Measurements from ENCODE around the gene NQO2. TPM values are rescaled to one million over a fixed set of nuclear protein-coding genes. Genes with fewer than 3 reads are reported as not detected.
A peak's percentile ranks its signal among the peaks of the same experiment; 100 is the strongest.

Gene NQO2
- total RNA-seq, 1 donor from 2014 or later: 51.1 TPM

DNA sequence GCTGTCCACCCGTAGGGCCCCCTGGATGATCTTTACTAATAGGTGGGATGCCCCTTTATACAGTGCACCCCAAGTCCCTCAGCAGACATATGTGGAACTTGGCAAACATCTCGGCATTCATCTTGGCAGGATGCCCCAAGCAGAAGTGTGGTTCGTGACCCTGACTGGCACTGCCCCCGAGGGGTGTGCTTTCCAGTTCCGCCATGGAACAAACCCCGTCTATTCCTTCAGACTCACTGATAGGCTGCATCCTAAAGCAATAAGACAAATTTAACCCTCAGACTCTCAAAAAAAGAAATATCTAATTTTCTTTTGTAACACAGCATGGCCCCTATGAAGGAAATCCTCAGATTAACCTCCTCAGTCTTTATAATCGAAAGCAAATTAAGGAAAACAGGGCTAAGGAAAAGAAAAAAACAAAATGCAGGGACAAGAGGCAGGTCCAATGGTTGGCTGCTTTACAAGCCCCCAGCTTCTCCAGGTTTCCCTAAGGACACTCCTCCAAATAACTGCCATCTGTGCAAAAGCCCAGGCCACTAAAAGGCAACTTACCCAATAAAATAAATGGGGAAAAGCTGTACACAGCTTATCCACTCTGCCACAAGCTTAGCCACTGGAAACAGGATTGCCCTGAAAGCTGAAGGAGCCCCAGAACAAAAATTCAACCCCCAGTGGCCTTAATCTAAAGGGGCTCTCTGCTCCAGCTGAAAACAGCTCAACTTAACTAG, 38.1 kb downstream of the NQO2 start:
- Histone ChIP-seq H3K9me3 (replicated peaks) (peaks cover 6% of the 10 kb centered on the region), H3K27ac (replicated peaks) (no peak overlapping the region), H3K27me3 (ENCODE audit: low read depth) (no peaks in the 10 kb centered on the region), H3K4me1 (peaks cover 12% of the 10 kb centered on the region), H3K36me3 (no peaks in the 10 kb centered on the region), H3K4me3 (no peak overlapping the region)
- TF ChIP-seq CTCF (IDR thresholded peaks at IDR 0.05; ENCODE audit: borderline replicate concordance): no peak
- no peak for DNase-seq
- intact Hi-C loops (cut with micrococcal nuclease): no loop called here

GRCh38 chr6:3039384-3039783, 39.7 kb downstream of the NQO2 start:
- DNase-seq: no peak
- intact Hi-C loops (cut with micrococcal nuclease): no loop called here
- H3K27ac ChIP-seq (replicated peaks): no peak overlapping the region
- no peaks in the 10 kb centered on the region for H3K27me3 ChIP-seq (ENCODE audit: low read depth)
- H3K4me1 ChIP-seq: peaks cover 12% of the 10 kb centered on the region
- H3K4me3 ChIP-seq: no peak overlapping the region
- TF ChIP-seq CTCF (IDR thresholded peaks at IDR 0.05; ENCODE audit: borderline replicate concordance): no peak
- peaks cover 6% of the 10 kb centered on the region for H3K9me3 ChIP-seq (replicated peaks)
- no peaks in the 10 kb centered on the region for H3K36me3 ChIP-seq

DNA sequence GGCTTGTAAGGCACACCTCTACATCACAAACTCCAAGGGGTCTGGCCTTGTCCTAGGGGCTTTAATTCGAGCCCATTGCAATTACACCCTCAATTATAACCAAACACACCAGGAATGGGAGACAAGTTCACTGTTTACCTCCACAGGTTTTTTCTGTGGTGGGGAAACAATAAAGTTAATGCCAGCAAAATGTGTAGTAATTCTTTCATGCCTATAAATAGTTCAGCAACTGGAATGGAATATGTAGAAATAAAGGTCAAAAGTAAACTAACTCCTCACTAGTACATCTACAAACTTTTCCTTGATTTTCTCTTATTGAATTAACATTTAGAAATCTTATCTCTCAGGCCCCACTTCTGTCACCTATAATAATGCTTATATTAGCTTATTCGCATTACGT, 41.5 kb downstream of the NQO2 start:
- intact Hi-C loops (cut with micrococcal nuclease): no loop called here
- no peaks in the 10 kb centered on the region for H3K27me3 ChIP-seq (ENCODE audit: low read depth)
- H3K9me3 ChIP-seq (replicated peaks): no peaks in the 10 kb centered on the region
- no peak for DNase-seq
- TF ChIP-seq CTCF (IDR thresholded peaks at IDR 0.05; ENCODE audit: borderline replicate concordance): no peak
- peak overlapping the region; percentile 53 for H3K27ac ChIP-seq (replicated peaks)
- peaks cover 12% of the 10 kb centered on the region for H3K4me1 ChIP-seq
- H3K36me3 ChIP-seq: no peaks in the 10 kb centered on the region
- H3K4me3 ChIP-seq: no peak overlapping the region

DNA sequence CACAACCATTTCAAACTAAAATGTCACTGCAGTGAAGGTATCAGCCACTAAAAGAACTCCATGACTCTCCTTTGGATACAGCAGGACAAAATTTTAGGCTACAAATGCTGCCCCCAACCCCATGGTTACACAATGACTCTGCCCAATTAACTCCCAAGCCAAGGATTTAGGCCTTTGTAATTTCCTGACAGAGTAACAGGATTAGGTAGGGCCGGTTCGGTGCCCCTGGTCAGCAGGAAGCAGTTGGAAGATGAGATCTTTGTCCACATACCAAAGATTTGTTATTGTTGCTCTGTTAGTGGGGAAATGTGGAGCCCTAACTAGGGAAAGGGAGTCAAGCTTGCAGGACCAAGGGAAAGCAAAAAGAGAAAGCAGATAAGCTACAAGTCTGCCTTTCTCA, 41.9 kb downstream of the NQO2 start:
- Histone ChIP-seq H3K9me3 (replicated peaks) (no peaks in the 10 kb centered on the region), H3K36me3 (no peaks in the 10 kb centered on the region), H3K4me3 (no peak overlapping the region), H3K27me3 (ENCODE audit: low read depth) (no peaks in the 10 kb centered on the region), H3K4me1 (peaks cover 12% of the 10 kb centered on the region), H3K27ac (replicated peaks) (peak overlapping the region; percentile 53)
- DNase-seq: no peak
- no peak for TF ChIP-seq CTCF (IDR thresholded peaks at IDR 0.05; ENCODE audit: borderline replicate concordance)
- intact Hi-C loops (cut with micrococcal nuclease): no loop called here

DNA sequence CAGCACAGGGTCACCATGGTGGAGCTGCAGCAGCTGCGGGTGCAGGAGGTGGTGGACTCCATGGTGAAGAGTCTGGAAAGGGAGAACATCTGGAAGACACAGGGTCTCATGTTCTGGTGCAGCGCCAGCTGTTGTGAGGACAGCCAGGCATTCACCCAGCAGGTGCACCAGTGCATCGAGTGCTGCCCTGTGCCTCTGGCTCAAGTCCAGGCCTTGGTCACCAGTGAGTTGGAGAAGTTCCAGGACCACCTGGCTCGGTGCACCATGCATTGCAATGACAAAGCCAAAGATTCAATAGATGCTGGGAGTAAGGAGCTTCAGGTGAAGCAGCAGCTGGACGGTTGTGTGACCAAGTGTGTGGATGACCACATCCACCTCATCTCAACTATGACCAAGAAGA, 45.7 kb downstream of the NQO2 start:
- H3K9me3 ChIP-seq (replicated peaks): no peaks in the 10 kb centered on the region
- H3K27ac ChIP-seq (replicated peaks): no peak overlapping the region
- H3K27me3 ChIP-seq (ENCODE audit: low read depth): no peaks in the 10 kb centered on the region
- no peak for TF ChIP-seq CTCF (IDR thresholded peaks at IDR 0.05; ENCODE audit: borderline replicate concordance)
- H3K36me3 ChIP-seq: no peaks in the 10 kb centered on the region
- DNase-seq: no peak
- intact Hi-C loops (cut with micrococcal nuclease): no loop called here
- no peak overlapping the region for H3K4me3 ChIP-seq
- peaks cover 12% of the 10 kb centered on the region for H3K4me1 ChIP-seq
